Liver (tissue), 9 donors: ENCODE results near the gene LDLRAD4. TPM values are rescaled to one million over a fixed set of nuclear protein-coding genes. Genes with fewer than 3 reads are reported as not detected.

Source experiments
- DNase-seq: peaks from one replicate; pipeline ENCODE4 v3.0.0-alpha.2; 2017; ENCODE audit warnings: low spot score
- H3K27ac ChIP-seq, 2 donors: one replicate each; pipeline ENCODE4 v1.7.0; 2013; ENCODE audit warnings: inconsistent platforms in 2 of 2, low read length in 2 of 2, control low read depth in 1 of 2, low read depth in 1 of 2, mild to moderate bottlenecking in 1 of 2
- H3K27me3 ChIP-seq, 4 donors: one replicate each; pipeline versions ENCODE4 v1.6.1 to v1.7.0; 2013; ENCODE audit warnings: low read length in 3 of 4, inconsistent platforms in 1 of 4, mild to moderate bottlenecking in 1 of 4, moderate library complexity in 1 of 4; ENCODE audit not compliant: control insufficient read depth in 4 of 4, insufficient read depth in 4 of 4
- H3K36me3 ChIP-seq, 4 donors: one replicate each; pipeline versions ENCODE4 v1.6.1 to v1.7.0; 2013; ENCODE audit warnings: low read length in 3 of 4, mild to moderate bottlenecking in 3 of 4, low read depth in 1 of 4, moderate library complexity in 1 of 4; ENCODE audit not compliant: control insufficient read depth in 4 of 4, insufficient read depth in 3 of 4
- H3K4me1 ChIP-seq, 4 donors: one replicate each; pipeline versions ENCODE4 v1.6.1 to v1.7.0; 2013; ENCODE audit warnings: low read length in 3 of 4, mild to moderate bottlenecking in 3 of 4, moderate library complexity in 1 of 4; ENCODE audit not compliant: control insufficient read depth in 4 of 4, insufficient read depth in 4 of 4
- H3K4me3 ChIP-seq, 3 donors: one replicate each; pipeline versions ENCODE4 v1.6.1 to v1.7.0; 2013; ENCODE audit warnings: low read length in 3 of 3, control low read depth in 1 of 3, low read depth in 1 of 3, mild to moderate bottlenecking in 1 of 3
- H3K9ac ChIP-seq, 2 donors: one replicate each; pipeline ENCODE4 v1.7.0; 2013; ENCODE audit warnings: low read length in 2 of 2, mild to moderate bottlenecking in 2 of 2, moderate library complexity in 2 of 2, control low read depth in 1 of 2, low read depth in 1 of 2
- H3K9me3 ChIP-seq, 4 donors: one replicate each; pipeline versions ENCODE4 v1.6.1 to v1.7.0; 2013; ENCODE audit warnings: low read length in 3 of 4; ENCODE audit not compliant: control insufficient read depth in 4 of 4
- CTCF ChIP-seq: fragments of 150-350 bp; IDR thresholded peaks from 2 replicates; pipeline ENCODE4 v1.5.1; 2017; ENCODE audit warnings: improper control_type of control experiment, low read depth, low read length; ENCODE audit not compliant: missing input control
- EGR1 ChIP-seq, 2 donors: IDR thresholded peaks; 2 replicates each; pipeline ENCODE4 v1.6.1; 2016 to 2018; ENCODE audit warnings: antibody characterized with exemption in 2 of 2, low read depth in 2 of 2
- FOXA2 ChIP-seq: IDR thresholded peaks from 2 replicates; pipeline ENCODE4 v1.6.1; 2016; ENCODE audit warnings: antibody characterized with exemption
- HNF4G ChIP-seq: IDR thresholded peaks from 2 replicates; pipeline ENCODE4 v1.6.1; 2016; ENCODE audit warnings: antibody characterized with exemption
- YY1 ChIP-seq: IDR thresholded peaks from 2 replicates; pipeline ENCODE4 v1.6.1; 2016; ENCODE audit warnings: antibody characterized with exemption, mild to moderate bottlenecking
- ZBTB33 ChIP-seq: IDR thresholded peaks from 2 replicates; pipeline ENCODE4 v1.6.1; 2016; ENCODE audit warnings: antibody characterized with exemption
- WGBS: extraction: QIAGEN DNeasy Blood & Tissue Kit; methylation state at CpG from one replicate; pipeline ENCODE4 v1.1.7; 2013; 5-methylcytosine and 5-hydroxymethylcytosine counted together
- polyA plus RNA-seq, 2 donors: library from polyadenylated mRNA; stranded (reverse) in 1 of 2; unstranded in 1 of 2; fragments of 200-250 nt in 1 of 2; fragments of >200 nt in 1 of 2; fragmentation: Nextera tagmentation in 1 of 2; extraction: Ambion mirVana in 1 of 2; gene quantifications; one replicate each; pipeline versions ENCODE4 v1.2.1 to v1.2.3, GENCODE V29; 2013 to 2015
- total RNA-seq, 2 donors: library from RNA; depleted of rRNA; stranded (reverse); fragments of >200 nt; gene quantifications; one replicate each; pipeline ENCODE4 v1.2.3, GENCODE V29; 2014
- donor health status: healthy.
- donor health status: healthy.
- donor health status: healthy.
- donor health status: healthy.
- donor health status: healthy.

Gene LDLRAD4
- total and polyA plus RNA-seq, 4 donors = 4.8 to 41.7 (median 12.7) TPM

- no peak for TF ChIP-seq ZBTB33
Measured at GRCh38 chr18:13471198-13471845, 252.8 kb downstream of the LDLRAD4 start (continued).

- H3K36me3 ChIP-seq = no peaks in the 10 kb centered on the region
- DNase-seq = no peak
- no peak for TF ChIP-seq HNF4G
- no peak for TF ChIP-seq FOXA2
- H3K4me1 ChIP-seq = peaks cover 7 to 30% (median 17%) of the 10 kb centered on the region in 4 donors
- 79% methylated on average over 17 of the region's 17 CpGs for WGBS
- H3K9ac ChIP-seq = no peak overlapping the region
- no peaks in the 10 kb centered on the region for H3K9me3 ChIP-seq
- H3K4me3 ChIP-seq = no peak overlapping the region
- H3K27me3 ChIP-seq = no peaks in the 10 kb centered on the region
- H3K27ac ChIP-seq = peak overlapping the region in 1 of 2 donors; percentile 5
Measured at GRCh38 chr18:13471971-13472628, 253.5 kb downstream of the LDLRAD4 start.

GRCh38 chr18:13473751-13474150, 255.2 kb downstream of the LDLRAD4 start:
- no peak for DNase-seq
- WGBS = 98% methylated on average over 6 of the region's 6 CpGs

More at GRCh38 chr18:13473751-13474150, 255.2 kb downstream of the LDLRAD4 start:
- Histone ChIP-seq H3K4me3 (no peak overlapping the region), H3K9ac (no peak overlapping the region), H3K27ac (no peak overlapping the region), H3K36me3 (peaks cover 0 to 5% (median 0%) of the 10 kb centered on the region in 4 donors), H3K27me3 (no peaks in the 10 kb centered on the region), H3K4me1 (peaks cover 7 to 30% (median 17%) of the 10 kb centered on the region in 4 donors), H3K9me3 (no peaks in the 10 kb centered on the region)
- TF ChIP-seq YY1 = no peak
- no peak for TF ChIP-seq EGR1 (IDR thresholded peaks at IDR 0.05; ENCODE audit: low read depth in 2 of 2)
- TF ChIP-seq ZBTB33 = no peak
- TF ChIP-seq CTCF = no peak
